Epidermal melanocyte (primary cell): ENCODE measurements around the gene PDE7B.

ENCODE experiments used
- DNase-seq: peaks from one replicate; pipeline ENCODE4 v3.0.0; 2011; ENCODE audit warnings: low spot score; ENCODE audit not compliant: insufficient read length

The PDE7B gene

DNA sequence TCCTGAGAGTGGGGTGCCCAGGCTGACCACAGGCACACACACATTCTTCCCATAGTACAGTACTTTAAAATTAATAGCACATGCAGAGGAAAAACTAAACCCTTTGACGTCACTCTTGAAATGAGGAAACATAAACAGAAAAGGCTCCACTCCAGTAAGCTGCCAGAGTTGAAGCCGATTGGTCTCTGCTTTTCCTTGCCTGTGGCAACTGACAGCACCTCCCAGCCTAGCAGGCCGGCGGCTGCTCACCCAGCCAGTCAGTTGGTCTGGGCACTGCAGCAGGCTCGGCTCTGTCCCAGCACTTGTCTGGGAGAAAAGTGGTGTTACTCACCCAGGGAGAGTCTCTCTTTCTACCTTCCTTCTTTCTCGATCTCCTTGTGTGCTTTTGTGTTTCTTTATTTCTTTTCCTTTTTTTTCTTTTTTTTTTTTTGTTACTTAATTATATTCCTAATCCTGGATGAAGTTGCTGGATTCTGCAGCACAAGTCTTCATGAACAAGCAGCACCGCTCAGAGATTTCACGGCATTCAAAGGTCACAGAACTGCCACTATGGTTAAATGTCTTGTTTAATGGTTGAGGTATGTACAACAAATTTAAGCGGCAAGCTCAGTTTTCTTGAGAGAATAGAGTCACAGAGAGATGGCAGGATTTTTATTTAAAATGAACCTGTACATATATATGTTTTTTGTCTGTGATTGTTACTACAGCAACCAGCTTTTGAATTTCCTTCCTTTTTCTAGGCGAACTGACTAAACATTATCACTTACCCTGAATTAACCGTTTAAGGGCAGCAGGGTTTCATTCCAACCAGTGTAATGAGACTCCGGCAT, at the start of gene PDE7B:
Gene PDE7B (plus strand): TSS at position 260 of the 830 bp plus-strand sequence.
- DNase-seq, result peak; percentile 83

- DNase-seq, result no peak
Observed at GRCh38 chr6:135801755-135802465, 49.6 kb upstream of the PDE7B start.

- no peak for DNase-seq
Observed at GRCh38 chr6:135810486-135810885, 41.0 kb upstream of the PDE7B start.

- no peak for DNase-seq
Observed at GRCh38 chr6:135811170-135811569, 40.3 kb upstream of the PDE7B start.

DNA sequence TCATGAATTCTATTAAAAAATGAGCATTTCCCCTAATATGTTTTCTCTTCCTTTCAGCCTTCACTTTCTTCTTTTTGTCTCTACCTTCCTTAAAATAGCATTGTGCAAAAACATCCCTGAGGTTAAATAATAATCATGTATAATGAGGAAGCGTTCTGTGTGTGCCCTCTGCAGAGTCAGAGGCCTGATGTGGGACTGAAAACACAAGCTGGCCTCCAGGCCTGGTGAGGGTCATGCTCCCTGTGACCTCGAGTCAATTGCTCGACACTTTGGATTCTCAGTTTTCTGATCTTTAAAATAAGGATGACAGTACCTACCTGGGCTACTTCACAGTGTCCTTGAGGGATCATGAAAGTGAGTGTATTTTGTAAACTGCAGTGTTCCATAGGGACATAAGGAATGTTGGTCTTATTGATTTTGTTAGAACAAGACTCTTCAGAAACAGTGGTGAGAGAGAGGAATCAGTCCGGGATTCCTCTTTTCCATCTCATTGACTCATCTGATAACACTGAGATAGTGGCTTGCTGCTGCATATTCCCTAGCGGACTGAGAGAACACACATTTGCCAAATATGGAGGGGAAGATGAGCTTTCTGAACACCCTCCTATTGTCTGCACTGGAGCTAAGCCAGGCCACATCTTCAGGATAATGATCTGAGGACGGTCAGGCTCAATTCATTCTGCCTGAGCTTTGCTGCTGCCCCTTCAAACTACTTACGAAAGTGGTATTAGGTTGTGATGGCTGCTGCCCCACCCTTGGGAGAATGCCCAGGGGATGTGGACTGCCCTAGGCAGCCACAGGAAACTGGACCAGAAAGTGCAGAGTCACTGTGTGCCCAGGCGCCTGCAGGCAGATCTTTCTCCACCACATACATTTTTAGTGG, 39.6 kb upstream of the PDE7B start:
- DNase-seq, result no peak

DNA sequence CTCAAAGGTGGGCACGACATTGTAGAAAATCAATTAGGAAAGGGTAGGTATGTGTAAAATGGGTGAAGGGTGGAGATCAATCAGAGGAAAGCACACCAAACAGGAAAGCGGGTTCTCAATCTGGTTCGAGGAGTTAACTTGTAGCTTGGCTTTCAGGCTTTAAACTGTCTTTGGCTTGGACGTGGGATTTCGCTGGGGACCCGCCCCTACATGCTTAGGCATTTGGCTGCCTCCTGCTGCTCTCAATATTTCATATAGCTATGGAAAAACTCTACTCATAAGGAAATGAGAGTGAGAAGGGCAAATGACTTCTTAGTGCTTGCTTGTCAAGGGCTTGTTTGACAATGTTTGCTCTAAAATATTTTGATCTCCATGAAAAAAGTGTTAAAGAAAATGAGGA, 38.1 kb upstream of the PDE7B start:
- no peak for DNase-seq

DNA sequence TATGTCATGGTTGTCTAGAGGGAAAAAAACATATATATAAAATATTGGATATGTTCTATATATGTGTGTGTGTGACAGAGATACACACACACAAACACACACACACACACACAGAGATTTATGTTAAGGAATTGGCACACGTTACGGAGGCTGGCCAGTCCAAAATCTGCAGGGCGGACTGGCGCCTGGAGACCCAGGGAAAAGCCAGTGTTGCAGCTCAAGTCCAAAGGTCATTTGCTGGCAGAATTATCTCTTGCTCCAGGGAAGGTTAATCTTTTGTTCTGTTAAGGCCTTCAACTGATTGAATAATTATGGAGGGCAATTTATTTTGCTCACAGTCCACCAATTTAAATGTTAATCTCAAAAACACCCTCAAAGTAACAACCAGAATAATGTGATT, 37.5 kb upstream of the PDE7B start:
- no peak for DNase-seq

GRCh38 chr6:135815216-135815615, 36.3 kb upstream of the PDE7B start:
- no peak for DNase-seq

GRCh38 chr6:135817035-135817434, 34.5 kb upstream of the PDE7B start:
- DNase-seq, result no peak

- DNase-seq, result no peak
Observed at GRCh38 chr6:135819665-135820064, 31.8 kb upstream of the PDE7B start.

DNA sequence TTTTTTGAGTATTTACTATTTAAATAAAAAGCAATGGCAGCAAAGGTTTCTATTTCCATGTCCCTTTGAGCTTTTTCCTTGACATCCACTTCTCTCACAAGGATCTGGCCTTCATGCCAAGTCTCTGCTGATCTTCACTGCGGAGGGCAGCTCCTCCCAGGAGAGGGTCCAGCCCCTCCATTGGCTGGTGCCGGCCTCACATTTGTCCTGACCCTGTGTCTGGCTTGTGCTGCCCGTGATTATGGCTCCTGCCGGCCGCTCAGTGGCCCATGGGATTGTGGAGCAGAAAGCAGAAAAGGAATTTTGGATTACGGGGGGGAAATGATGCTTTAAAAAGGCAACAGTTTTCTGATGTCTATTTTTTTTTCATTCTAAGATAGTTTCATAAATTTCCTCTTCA, 31.2 kb upstream of the PDE7B start:
- DNase-seq, result no peak

DNA sequence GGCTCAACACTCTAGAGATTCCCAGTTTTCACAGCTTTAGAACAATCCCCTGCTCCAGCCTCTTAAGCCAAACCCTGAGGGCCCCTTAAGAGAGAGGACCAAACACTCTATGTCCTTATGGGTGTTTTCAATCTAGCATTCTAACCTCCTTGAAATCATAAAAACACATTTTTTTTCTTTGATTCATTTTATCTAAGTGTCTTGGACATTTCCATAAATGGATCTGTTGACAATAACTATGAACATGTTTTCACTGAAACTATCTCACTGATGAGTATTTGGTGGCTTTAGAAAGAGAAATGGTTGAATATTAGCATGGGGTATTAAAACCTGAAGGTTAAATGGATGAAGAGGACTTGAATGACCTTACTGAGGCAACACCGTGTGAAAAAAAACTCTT, 27.6 kb upstream of the PDE7B start:
- no peak for DNase-seq

DNA sequence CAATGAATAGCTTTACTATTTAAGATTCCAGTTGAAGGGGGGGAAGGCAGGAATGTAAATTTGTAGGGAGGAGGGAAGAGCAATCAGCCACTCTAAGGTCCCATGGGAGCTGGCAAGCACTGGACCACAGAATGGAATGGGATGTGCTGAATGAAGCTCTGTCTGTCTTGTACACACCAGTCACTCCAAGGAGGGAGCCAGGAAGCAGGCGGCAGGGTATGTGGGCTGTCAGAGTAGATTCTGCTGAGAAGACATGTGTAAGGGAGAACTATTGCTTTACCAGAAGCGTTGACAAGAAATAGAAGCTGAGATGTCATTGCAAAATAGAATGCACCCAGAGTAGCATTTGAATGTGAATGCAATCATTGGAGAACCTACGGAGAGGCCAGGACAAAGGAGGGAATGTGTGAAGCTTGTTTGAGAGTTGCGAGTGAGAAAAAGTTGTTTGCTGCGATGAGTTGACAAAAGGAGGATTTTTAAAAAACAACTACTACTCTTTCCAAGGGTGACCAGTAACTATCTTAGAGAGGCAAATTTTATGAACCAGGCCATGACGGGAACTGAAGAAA, 25.2 kb upstream of the PDE7B start:
- no peak for DNase-seq

- no peak for DNase-seq
Observed at GRCh38 chr6:135828021-135828420, 23.5 kb upstream of the PDE7B start.

DNA sequence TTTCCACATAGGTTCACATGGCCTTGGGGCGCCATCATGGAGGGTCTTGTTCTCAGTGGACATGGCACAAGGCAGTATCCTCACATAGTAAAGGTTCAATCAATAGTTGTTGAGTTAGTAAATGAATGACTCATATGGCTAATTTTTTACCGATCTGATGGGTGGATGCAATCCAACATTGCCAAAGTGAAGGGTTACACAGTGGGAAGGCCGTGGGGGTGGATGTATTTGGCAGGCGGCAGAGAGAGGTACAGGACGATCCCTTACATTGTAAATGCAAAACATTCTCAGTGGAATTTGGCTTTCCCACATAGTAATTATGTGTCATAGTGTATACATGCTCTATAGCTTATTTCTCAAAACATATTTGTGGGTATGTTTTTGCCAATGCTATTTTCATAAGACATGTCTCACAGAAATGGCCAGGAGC, 21.0 kb upstream of the PDE7B start:
- no peak for DNase-seq

DNA sequence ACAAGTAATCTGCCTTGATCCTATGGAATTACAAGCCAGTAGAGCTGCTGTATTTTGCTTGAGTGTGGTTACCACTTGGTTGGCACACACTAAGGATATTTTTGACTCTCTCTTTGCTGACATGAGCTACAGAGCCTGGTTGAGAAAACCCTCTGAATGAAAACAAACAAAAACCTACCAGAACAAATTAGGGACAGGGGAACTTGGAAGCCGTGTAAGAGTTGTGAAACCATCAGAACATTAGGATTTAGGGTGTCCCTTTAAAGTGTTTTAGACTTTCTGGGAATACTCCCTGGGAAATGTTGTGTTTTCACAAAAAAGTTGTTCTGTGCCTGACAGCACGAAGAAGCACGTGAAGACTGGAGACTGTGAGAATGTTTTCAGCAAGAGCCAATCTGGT, 20.5 kb upstream of the PDE7B start:
- DNase-seq, result no peak

DNA sequence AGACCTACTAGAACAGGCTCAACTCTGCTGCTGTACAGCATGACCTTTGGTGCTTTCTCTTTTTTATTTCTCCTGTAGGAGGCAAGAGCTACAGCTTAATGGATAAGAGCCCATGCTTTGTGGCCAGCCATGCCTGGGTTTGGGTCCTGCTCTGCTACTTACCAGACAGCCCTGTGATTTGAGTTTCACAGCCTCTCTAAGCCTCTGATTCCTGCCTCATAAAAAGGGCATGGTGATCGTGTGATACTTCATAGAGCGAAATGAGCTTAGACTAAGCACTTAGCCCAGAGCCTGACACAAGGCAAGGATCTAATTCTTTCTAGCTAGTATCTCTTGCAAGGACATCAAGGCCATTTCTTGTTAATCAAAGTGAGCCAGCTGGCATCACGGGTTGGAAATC, 19.3 kb upstream of the PDE7B start:
- DNase-seq, result no peak

DNA sequence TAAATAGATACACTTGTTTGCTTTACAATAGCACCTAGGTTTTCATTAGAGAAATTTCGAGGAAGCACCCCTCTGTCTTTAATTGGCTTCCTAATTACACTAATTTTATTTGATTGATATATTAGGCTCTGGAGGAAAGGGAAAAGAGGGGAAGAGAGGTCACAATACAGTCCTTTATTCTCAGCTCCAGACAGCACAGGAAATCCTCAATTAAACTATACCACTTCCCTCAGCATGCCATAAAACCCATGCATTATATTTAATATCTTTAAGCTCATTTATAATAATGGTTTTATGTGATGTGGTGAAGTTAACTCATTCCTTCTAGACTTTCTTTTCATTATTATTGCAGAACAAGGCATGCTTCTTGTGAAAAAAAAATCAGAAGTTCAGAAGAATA, 17.7 kb upstream of the PDE7B start:
- DNase-seq, result no peak

- no peak for DNase-seq
Observed at GRCh38 chr6:135837735-135838449, 13.6 kb upstream of the PDE7B start.

- no peak for DNase-seq
Observed at GRCh38 chr6:135839121-135839520, 12.4 kb upstream of the PDE7B start.
